T-helper 9 cell (primary cell): ENCODE data around the gene MRE11.

ENCODE experiments used
- DNase-seq: peaks from one replicate; pipeline ENCODE4 v3.0.0-alpha.2; 2020

Gene MRE11

GRCh38 chr11:94504689-94505293 is 11.1 kb upstream of the MRE11 start:
- no peak for DNase-seq

DNA sequence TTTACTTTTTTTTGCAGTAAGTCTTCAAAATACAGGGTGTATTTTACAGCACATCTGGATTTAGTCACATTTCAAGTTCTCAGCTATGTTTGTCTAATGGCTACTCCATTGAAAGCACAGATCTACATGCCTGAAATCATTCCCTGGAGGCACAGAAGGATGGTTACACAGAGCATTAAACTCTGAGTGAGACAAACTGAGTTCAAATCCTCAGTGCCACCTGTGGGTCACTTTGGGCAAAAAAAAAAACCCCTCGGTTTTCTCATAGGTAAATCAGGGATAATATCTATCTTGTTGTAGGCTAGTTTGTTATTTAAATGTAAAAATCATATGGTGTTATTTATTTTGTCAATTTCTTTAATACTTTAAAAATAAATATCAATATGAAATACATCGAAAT is 7.9 kb upstream of the MRE11 start:
- DNase-seq, result no peak

- DNase-seq, result no peak
Measured at GRCh38 chr11:94500181-94500580, 6.5 kb upstream of the MRE11 start.

GRCh38 chr11:94494126-94494680 is 559 bp upstream of the MRE11 start:
- no peak for DNase-seq

- no peak for DNase-seq
Measured at GRCh38 chr11:94486068-94486467, 7.6 kb downstream of the MRE11 start.

DNA sequence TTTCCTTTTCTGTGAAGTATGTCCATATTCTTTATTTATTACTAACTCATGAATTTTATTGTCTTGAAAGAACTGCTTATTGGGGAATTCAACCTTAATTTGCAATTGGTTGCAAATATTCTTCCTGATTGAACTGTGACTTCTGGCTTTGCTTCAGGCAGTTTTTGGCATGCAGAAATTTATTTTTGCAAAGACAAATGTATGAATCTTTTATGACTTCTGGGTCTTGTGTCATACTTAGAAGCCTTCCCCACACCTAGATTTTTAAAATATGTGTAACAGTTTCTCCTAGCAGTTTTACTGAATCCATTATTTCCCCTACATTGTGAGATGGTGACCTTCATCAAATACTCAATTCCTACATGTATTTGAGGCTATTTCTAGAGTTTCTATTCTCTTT is 12.3 kb downstream of the MRE11 start:
- no peak for DNase-seq

- no peak for DNase-seq
Measured at GRCh38 chr11:94477624-94478023, 16.0 kb downstream of the MRE11 start.

GRCh38 chr11:94472916-94473799 is 20.5 kb downstream of the MRE11 start:
- DNase-seq, result no peak

DNA sequence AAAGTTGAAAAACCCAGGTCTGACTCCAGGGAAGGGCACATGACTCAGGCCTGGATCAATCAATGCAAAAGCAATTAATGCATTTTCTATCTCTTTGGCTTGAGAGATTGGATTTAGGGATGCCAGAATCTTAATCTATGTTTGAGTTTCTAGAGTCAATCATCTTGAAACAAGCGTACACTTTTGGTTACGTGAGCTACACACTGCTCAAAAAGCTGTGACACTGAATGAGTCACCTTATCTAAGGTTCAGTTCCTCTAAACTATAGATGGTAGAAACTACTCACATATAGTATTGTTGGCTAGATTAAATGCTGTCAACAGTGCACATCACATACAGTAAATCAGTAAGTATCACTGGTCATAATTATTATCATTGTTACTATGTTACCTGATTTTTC is 24.2 kb downstream of the MRE11 start:
- DNase-seq, result no peak

DNA sequence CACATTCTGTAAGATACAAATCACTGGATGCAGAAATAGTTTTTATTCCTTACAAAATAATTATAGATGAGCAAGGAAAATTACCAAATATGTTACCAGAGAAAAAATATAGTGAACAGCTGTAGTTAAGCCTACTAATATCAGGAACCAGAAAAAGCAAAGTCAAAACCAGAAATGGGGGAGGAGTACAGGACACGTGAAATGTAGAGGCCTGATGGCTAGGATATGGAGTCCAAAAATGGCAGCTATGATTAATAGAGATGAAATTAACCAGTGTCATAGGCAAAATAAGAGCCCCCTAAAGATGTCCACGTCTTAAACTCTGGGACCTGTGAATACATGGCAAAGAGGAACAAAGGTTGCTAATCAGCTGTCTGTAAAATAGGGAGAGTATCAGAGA is 34.1 kb downstream of the MRE11 start:
- no peak for DNase-seq

GRCh38 chr11:94457118-94458029 is 36.3 kb downstream of the MRE11 start:
- no peak for DNase-seq

DNA sequence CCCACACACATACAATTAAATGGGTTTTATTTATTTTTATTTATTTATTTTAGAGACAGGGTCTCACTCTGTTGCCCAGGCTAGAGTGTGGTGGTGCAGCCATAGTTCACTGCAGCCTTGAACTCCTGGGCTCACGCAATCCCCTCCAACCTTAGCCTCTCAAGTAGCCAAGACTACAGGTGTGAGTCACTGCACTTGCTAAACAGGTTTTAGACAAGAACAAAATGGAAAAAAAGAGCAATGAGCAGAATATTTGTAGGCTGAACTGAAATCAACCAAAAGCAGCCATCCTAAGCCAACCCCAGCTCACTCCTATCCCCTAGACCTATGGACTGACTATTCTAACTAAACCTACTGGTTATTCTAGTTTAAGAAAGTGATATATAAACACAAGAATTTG is 37.8 kb downstream of the MRE11 start:
- no peak for DNase-seq

DNA sequence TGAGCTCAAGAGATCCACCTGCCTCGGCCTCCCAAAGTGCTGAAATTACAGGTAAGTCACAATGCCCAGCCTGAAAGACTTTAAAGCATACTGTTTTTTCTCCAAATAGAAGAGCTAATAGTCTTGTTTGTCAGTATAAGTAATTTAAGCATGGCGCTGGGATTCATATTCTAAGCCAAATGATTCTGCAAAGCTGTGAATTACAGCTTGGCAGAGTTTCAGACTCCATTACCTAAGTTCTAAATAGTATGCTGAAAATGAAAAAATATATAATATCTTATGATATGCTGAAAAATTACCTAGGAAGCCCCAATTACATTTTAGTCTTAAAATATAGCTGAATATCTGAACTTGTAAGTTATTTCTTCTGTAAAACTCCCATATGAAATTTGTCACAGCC is 39.3 kb downstream of the MRE11 start:
- no peak for DNase-seq

GRCh38 chr11:94452988-94453387 is 40.7 kb downstream of the MRE11 start:
- no peak for DNase-seq

DNA sequence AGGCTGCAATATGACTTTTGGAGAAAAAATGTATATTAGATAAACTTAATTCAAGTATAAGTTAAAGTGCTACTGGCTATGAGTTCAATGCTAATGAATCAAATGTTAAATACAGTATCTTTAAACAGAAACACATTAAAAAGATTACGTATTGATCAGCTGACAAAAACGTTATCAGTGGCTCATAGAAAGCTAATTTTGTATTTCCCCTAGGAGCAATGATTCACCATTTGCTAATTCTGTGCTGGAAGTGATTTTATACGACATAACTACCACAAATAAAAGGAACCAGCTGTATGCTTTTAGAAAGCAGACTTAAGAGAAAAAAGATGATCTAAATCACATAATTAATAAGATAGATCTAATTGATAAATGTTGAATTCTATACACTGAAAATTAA is 43.6 kb downstream of the MRE11 start:
- DNase-seq, result no peak

GRCh38 chr11:94449437-94449836 is 44.2 kb downstream of the MRE11 start:
- no peak for DNase-seq

- no peak for DNase-seq
Measured at GRCh38 chr11:94449029-94449428, 44.6 kb downstream of the MRE11 start.

GRCh38 chr11:94447149-94447548 is 46.5 kb downstream of the MRE11 start:
- DNase-seq, result no peak

DNA sequence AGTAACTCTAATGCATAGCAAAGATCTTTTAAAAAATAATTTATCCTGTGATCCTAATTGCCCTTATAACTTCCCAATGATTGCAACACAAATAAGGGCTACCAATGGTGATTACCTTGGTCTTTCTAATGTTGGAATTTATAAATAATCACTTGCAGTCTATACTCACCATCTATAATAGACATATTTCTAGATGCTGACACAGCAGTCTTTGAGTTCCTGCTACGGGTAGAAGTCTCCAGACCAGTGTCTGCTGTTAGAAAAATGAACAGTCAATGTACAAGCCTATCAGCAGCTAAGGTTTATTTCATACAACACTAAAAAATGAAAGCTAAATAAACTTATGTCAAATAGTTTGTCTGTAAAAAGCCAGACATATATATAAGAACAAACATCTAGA is 48.0 kb downstream of the MRE11 start:
- DNase-seq, result no peak

DNA sequence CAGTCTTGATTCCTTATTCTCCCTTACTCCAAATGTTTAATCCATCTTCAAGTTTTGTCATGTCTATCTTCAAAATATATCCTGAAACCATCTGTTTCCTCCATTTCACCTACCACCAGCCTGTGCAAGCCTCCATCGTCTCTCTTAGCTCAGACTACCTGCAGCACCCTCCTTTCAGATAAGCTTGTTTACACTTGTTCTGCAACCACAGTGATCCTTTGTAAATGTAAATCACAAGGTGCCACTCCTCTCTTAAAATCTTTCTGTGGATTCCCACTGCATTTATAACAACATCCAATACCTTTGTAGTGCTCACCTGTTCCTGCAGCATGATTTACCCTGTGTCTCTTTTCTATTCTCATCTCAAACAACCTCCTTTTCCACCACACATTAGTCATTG is 60.6 kb downstream of the MRE11 start:
- no peak for DNase-seq

DNA sequence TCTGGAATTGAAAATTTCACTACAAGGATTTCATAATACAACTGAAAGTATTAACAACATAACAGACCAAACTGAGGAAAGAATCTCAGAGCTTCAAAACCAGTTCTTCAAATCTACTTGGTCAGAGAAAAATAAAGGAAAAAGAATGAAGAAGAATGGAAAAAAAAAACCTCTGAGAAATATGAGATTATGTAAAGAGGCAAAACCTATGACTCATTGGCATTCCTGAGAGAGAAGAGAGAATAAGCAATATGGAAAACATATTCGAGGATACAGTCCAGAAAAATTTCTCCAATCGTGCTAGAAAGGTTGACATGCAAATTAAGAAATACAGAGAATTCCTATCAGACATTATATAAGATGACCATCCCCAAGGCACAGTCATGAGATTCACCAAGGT is 69.0 kb downstream of the MRE11 start:
- DNase-seq, result no peak

DNA sequence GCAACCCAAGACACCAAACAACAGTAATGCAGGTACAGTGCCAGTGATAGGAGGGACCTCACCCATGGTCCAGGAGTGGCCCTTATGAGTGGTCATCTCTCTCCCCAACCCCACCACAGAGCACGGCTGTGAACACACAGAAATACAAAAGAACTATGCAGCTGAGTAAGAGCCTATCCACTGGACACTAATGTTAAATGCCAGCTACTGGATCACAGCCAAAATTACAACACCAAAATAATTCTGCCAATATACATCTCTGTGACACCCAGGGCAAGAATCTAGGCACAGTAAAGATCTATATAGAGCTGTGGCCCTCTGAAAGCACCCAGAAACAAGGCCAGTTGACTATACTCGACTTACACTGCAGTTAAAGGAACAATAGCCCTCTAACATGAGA is 69.6 kb downstream of the MRE11 start:
- no peak for DNase-seq

DNA sequence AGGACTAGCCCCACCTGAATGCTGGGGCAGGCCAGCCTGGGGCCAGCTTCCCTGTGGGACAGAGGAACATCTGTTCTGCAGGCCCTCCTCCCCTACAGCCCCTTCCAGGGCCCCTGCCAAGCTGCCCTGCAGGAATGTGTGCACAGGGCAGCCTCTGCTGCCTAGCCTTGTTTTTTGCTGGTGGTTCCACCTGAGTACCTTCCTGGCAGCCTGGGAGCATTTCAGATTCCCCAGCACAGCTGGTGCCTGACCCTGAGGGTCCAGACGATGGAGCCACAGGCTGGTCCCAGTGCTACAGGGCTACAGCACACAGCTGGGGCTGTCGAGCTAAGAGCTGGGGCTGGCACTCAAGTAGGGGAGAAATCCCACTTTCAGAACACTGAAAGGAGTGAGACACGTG is 70.1 kb downstream of the MRE11 start:
- DNase-seq, result no peak
